Superior temporal gyrus (tissue), 1 donor: ENCODE results near the gene GAS5.
"Not testable (repeated sequence)": the region's sequence is repeated elsewhere in the genome, so short reads cannot be mapped to it uniquely, and the experiment has no call there.

Experiments used
- DNase-seq: peaks from one replicate; pipeline ENCODE4 v3.0.0-alpha.2; 2016; ENCODE audit errors: extremely low spot score

Gene GAS5

GRCh38 chr1:173867753-173868265 lies at the start of gene GAS5:
GAS5 (minus strand) TSS chr1:173867989.
- peak; percentile 99 for DNase-seq

GRCh38 chr1:173917149-173917548 lies 49.4 kb upstream of the GAS5 start, which contains the start of gene SERPINC1:
SERPINC1 (minus strand) TSS chr1:173917327; CDS start chr1:173917259, 68 bp downstream.
- no peak for DNase-seq

DNA sequence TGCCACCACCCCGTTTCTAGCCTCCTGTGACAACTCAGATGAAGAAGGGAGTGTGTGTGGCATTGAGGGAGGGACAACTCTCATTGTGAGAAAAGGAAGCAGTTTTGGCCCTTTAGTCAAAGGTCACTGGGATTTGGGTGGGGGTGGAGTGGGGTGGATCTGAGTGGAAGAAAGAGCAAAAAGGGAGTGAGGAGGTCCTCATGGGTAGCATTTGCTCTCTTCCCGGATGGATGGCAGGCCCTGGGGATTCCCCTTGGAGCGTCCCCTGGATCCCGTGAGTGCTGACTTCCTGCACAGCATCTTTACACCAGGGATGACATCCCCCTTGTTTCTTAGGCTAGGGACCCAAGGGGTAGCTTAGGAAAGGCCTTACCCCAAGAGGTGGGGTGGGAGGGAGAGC lies 48.9 kb upstream of the GAS5 start:
- DNase-seq, result no peak

DNA sequence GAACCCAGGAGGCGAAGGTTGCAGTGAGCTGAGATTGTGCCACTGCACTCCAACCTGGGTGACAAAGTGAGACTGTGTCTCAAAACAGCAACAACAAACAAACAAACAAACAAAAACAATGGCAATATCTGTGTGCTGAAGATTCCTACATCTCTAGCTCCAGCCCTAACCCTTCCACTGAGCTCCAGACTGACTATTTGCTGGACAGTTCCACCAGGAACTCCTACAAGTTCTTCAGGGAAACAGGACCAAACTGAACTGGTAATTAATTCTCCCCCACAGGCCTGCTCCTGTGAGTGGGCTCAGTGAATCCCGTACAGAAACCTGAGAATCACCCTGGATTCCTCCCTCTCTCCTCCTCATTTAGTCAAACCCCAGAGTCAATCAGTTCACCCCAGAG lies 47.8 kb upstream of the GAS5 start:
- no peak for DNase-seq

GRCh38 chr1:173914366-173914871 lies 46.6 kb upstream of the GAS5 start:
- no peak for DNase-seq

GRCh38 chr1:173913111-173913510 lies 45.3 kb upstream of the GAS5 start:
- DNase-seq, result no peak

DNA sequence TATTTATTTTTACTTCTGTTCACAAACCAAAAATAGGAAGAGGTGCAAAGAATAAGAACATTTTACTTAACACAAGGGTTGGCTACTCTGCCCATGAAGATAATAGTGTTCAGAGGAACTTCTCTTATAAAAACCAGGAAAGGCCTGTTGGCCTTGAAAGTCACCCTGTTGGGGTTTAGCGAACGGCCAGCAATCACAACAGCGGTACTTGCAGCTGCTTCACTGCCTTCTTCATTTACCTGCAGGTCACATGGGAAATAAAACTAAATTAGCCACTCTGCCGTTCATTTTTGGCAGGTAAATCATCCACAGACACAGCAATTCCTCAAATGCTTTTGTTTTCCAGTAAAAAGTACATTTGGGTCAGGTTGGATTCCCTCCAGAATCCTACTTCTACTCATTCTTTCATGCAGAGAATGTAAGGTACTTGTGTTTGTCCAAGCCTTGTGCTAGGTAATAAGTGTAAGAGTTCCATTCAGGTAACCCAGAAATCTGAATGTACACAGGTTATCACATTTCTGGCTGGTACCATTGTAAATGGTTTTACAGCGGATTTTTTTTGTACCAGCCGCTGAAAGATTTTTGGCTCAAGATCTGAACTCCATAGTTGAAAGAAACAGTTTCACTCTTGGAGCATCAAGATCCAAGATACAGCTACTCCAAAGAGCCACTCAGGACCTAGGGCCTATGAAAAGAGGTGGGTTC lies 36.2 kb upstream of the GAS5 start:
- no peak for DNase-seq

GRCh38 chr1:173900992-173901391 lies 33.2 kb upstream of the GAS5 start:
- no peak for DNase-seq

GRCh38 chr1:173900427-173900826 lies 32.6 kb upstream of the GAS5 start:
- DNase-seq, result no peak

- DNase-seq, result no peak
Observed at GRCh38 chr1:173894189-173894588, 26.4 kb upstream of the GAS5 start.

GRCh38 chr1:173893611-173894010 lies 25.8 kb upstream of the GAS5 start:
- DNase-seq, result no peak

- no peak for DNase-seq
Observed at GRCh38 chr1:173889885-173890284, 22.1 kb upstream of the GAS5 start.

DNA sequence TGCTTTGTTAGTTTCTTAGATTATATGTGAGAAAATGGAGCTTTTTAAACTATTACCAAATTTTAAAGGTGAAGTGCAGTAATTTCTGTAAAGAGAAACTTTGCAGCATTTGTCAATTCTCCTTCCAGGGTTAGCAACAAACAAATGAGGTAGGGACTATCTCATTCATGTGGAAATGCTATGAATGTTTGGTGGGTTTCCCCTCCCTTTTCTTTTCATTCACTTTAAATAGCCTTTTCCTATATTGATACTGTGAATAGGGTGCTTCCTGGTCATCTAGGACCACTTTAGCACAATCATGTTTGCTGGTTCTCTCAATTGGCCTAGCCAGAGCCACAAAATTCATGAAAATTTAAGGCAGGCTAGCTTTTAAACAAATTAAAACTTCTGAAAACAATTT lies 21.0 kb upstream of the GAS5 start:
- no peak for DNase-seq

DNA sequence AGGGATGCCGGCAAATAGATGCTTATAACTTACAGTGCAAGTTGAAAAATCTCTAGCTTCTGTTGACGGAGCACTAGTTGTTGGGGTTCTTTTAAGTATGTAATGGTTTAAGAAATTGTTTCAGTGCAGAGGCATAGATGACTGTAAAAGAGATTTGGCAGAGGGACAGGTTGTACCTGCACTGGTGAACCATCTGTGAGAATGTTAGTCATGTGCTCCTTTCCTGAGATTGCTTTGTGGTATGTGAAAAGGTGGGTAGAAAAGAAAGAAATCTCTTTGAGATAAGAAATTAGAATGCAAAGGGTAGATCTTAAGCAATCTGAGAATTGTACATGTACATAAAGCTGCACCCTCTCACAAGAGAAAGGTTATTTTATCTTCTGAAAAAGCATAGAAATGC lies 19.8 kb upstream of the GAS5 start:
- DNase-seq, result no peak

DNA sequence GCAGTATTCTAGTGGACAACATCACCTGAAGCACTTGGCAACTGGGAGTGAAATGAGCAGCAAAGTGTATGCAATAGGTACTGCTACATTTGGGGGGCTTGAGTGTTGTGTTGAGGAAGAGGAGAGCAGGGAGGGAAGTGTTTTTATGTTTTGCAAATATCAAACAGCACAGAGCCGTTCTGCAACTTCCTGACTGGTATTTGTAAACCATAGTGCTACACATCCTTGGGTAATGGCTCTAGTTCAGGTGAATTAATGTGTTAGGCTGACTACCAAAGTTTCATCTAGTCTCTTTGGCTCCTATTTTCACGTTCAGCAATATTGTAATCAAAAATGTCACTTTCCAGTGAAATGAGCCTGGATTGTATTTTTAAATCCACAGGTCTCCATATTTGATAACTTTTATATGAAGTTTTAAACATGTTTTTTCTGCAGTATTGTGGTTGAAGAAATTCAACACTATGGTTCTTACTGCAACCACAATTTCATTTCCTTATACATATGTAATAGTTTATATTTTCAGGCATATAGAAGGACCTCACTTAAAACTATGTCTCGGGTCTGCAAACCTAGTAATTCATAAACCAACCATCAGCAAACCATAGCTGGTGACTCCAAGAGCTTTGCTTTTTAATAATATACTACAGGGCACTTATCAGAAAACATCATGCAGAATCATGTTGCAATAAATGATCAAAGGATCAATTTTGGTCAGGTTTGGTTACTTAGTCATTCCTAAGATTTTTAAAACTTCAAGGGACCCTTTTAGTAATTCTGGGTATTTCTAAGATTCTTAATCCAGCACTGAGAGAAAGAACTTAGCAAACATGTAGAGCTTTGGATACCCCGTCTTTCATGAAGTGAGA lies 19.2 kb upstream of the GAS5 start:
- DNase-seq, result no peak

- DNase-seq, result no peak
Observed at GRCh38 chr1:173884701-173885100, 16.9 kb upstream of the GAS5 start.

DNA sequence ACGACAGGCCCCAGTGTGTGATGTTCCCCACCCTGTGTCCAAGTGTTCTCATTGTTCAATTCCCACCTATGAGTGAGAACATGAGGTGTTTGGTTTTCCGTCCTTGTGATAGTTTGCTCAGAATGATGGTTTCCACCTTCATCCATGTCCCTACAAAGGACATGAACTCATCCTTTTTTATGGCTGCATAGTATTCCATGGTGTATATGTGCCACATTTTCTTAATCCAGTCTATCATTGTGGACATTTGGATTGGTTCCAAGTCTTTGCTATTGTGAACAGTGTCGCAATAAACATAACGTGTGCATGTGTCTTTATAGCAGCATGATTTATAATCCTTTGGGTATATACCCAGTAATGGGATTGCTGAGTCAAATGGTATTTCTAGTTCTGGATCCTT lies 13.3 kb upstream of the GAS5 start:
- DNase-seq, result not testable (repeated sequence)

DNA sequence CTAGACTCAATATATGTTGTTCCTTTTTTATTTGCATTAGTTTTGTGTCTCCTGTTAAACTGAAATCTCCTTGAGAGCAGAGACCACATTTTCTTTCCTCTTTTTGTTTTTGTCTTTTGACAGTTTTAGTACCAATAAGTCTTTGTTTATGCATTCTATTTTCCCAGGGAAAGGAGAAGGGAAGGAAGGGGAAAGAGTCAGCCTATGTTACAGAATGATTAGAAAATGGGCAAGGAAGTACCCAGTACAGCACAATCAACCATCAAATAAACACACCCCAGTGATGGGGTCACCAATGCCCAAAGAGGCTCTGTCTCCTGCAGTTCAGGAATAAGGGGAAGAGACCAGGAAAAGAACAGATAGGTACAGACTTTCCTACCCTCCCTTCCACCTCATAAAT lies 10.5 kb upstream of the GAS5 start:
- DNase-seq, result no peak

DNA sequence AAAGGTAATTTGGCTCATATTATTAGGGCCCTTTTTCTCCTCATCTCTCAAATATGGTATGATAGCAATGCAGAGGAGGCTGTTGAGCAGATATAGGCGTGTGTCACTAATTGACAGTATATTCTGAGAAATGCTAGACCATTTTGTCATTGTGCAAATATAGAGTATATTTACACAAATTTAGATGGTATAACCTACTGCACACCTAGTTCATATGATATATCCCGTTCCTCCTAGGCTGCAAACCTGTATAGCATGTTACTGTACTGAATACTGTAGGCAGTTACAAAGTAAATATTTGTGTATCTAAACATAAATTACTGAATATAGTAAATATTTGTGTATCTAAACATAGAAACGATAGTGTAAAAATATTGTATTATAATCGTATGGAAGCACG lies 8.9 kb upstream of the GAS5 start:
- no peak for DNase-seq

DNA sequence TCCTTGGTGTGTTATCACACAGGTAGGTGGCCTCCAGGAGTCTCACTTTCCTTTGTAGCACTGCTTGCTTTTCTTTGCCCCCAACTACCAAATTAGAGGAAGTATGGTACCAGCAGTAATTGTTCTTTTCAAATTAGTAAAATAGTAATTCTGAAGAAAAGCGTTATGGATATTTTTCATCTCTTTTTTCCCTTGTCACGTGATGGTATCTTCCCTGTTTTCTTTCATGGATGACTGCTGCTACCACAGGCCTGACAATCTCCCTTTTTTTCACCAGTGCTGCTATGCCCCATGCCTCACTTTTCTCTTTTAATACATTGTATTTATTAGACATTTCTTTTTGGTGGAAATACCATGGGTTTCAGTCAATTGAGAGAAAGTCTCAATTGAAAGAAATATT lies 3.7 kb upstream of the GAS5 start:
- no peak for DNase-seq

DNA sequence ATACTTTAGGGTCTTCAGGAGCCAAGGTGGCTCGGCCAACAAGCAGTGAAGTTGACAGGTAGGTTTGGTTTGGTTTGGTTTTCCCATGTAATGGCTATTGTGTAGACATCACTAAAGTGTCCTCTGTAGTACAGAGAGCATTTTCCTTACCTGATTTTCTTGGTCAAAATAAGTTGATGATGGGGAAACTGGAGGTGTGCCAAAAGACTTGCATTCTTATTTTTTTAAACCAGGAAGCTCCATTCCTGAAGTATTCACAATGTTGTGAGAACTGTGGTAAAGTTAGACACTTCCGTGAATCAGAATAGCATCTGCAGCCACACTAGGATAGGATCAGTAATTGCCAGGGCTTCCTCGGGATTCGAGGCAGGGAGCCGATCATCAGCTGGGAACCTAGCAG lies 3.3 kb upstream of the GAS5 start:
- DNase-seq, result no peak

GRCh38 chr1:173870252-173871075 lies 2.7 kb upstream of the GAS5 start:
- peak; percentile 73 for DNase-seq
